ENCODE data around the gene TTC34.

DNA sequence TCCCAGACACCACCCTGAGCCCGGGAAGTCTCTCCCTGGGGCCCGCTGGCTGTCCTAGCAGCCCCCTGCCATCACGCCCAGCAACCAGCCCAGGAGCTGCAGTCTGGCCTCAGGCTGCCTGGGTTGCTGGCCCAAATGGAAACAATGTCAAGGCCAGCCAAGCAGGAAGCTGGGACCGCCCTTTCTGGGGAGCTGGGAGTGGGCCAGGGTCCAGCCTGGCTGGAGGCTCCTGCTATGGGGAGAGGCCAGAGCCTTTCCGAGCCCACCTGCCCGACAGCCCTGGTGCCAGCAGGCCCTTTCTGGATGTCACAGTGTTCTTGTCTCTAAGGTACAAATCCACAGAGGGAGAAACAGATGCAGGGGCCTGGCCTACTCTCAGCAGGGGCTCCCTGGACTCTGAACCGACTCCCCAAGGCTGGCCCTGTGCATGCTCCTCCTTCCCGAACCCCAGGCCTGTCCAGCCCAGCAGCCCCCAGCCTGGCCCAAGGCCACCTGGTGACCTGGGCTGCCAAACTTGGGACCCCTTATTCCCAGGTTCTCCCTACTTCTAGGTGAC lies 167.5 kb downstream of the TTC34 start:
- TF ChIP-seq, protein P1, sequence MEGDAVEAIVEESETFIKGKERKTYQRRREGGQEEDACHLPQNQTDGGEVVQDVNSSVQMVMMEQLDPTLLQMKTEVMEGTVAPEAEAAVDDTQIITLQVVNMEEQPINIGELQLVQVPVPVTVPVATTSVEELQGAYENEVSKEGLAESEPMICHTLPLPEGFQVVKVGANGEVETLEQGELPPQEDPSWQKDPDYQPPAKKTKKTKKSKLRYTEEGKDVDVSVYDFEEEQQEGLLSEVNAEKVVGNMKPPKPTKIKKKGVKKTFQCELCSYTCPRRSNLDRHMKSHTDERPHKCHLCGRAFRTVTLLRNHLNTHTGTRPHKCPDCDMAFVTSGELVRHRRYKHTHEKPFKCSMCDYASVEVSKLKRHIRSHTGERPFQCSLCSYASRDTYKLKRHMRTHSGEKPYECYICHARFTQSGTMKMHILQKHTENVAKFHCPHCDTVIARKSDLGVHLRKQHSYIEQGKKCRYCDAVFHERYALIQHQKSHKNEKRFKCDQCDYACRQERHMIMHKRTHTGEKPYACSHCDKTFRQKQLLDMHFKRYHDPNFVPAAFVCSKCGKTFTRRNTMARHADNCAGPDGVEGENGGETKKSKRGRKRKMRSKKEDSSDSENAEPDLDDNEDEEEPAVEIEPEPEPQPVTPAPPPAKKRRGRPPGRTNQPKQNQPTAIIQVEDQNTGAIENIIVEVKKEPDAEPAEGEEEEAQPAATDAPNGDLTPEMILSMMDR (IDR thresholded peaks at IDR 0.05) = no peak
- no peak for TF ChIP-seq NFIC (IDR thresholded peaks at IDR 0.05; ENCODE audit: borderline replicate concordance)
- no peak for TF ChIP-seq EZH2phosphoT487 (IDR thresholded peaks at IDR 0.05; ENCODE audit: borderline replicate concordance, low read depth)
- no peak for TF ChIP-seq POLR2AphosphoS5 (IDR thresholded peaks at IDR 0.05; ENCODE audit: low read depth, low read length)
- TF ChIP-seq REST (IDR thresholded peaks at IDR 0.05; ENCODE audit: low read depth, low read length) = no peak
- TF ChIP-seq FOXJ3 (CRISPR knock-in tag; IDR thresholded peaks at IDR 0.05) = no peak
